ENCODE measurements around the gene UBAC2.

UBAC2 gene

DNA sequence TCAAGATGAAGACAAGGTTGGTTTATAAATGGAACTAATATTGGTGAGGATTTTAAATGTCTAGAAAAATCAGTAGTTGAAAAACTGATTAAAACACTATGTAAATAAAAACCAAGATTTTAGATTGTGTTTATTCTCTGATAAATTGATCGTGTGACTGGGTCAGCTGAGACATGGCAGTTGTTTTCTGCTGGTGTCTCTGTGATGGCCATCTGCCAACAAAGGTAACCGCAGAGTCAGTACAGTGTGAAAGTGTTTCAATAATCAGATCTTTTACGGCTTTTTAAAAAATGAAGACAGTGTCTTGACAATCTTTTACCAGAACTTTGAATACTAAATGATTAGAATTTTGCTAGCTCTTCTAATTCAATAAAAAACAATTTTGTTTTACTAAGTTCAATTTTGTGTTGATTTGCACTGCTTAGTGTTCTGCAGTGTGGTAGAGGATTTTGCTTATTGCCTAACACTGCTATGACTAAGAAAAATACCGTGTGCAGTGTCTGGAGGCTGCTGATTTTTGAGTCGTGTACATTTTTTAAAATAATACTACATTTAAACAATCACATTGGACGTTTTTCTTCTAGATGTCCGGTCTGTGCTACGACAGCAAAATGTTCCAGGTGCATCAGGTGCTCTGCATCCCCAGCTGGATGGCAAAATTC, 139.2 kb downstream of the UBAC2 start:
- no peaks in the 10 kb centered on the region for H3K9me3 ChIP-seq
- H3K36me3 ChIP-seq = peaks cover 12% of the 10 kb centered on the region
- no peak for DNase-seq
- no peak overlapping the region for H3K4me3 ChIP-seq (ENCODE audit: low read depth, low read length)
- no peaks in the 10 kb centered on the region for H3K4me1 ChIP-seq
- no peaks in the 10 kb centered on the region for H3K27me3 ChIP-seq
- TF ChIP-seq, protein P1, sequence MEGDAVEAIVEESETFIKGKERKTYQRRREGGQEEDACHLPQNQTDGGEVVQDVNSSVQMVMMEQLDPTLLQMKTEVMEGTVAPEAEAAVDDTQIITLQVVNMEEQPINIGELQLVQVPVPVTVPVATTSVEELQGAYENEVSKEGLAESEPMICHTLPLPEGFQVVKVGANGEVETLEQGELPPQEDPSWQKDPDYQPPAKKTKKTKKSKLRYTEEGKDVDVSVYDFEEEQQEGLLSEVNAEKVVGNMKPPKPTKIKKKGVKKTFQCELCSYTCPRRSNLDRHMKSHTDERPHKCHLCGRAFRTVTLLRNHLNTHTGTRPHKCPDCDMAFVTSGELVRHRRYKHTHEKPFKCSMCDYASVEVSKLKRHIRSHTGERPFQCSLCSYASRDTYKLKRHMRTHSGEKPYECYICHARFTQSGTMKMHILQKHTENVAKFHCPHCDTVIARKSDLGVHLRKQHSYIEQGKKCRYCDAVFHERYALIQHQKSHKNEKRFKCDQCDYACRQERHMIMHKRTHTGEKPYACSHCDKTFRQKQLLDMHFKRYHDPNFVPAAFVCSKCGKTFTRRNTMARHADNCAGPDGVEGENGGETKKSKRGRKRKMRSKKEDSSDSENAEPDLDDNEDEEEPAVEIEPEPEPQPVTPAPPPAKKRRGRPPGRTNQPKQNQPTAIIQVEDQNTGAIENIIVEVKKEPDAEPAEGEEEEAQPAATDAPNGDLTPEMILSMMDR (IDR thresholded peaks at IDR 0.05; ENCODE audit: low read depth, low read length) = no peak

DNA sequence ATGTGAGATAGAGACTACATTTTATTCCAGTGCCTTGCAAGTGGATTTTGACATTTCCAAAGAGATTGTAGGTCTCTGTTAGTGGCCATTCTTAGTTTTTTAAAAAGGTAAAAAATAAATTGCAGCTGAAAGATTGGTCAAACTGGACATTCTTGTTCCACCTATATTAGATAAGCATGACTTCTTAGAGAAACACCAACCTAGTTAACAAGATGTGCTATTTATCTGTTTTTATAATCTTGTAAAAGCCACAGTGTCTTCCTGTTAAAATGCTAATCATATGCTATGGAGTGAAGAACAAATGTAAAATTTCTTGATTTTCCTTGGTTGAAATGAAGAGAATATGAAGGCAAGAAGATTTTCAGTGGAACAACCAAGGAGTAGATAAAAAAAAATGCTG, 140.0 kb downstream of the UBAC2 start:
- Histone ChIP-seq H3K9me3 (no peaks in the 10 kb centered on the region), H3K4me1 (no peaks in the 10 kb centered on the region), H3K4me3 (ENCODE audit: low read depth, low read length) (no peak overlapping the region), H3K36me3 (peaks cover 12% of the 10 kb centered on the region), H3K27me3 (no peaks in the 10 kb centered on the region)
- TF ChIP-seq, protein P1 (IDR thresholded peaks at IDR 0.05; ENCODE audit: low read depth, low read length) = no peak
- no peak for DNase-seq

DNA sequence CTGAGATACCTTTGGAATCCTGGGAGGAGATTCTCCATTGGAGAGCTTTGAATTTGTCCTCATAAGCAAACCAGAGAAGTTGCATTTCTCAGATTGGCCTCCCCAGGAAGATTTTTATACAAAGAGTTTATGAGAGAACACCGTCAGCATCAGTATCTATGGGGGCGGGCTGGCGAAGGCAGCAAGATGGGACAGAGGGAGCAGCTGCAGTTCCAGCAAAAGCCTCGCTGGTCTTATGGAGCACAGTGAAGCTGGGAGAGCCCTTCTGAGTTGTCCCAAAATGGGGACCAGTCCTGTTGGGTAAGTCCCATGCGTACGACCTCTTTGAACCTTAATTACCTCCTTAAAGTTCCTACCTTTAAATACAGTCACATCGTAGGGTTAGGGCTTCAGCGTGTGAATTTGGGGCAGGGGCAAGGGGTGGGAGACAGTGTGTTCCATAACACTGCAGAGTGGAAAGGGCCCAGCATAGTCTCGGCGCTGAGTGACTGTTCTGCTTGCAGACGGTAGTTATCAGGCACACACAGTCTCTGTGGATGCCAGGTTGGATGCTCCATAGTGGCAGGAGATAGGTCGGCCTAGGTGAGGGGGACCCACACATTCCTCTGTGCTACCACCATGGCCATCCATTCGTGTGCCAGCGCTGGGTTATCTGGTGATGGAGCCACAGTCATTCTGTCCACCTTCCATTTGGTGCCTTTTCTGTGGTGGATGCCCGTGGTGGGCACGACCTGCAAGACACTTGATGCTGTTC, 141.5 kb downstream of the UBAC2 start:
- Histone ChIP-seq H3K36me3 (peaks cover 15% of the 10 kb centered on the region), H3K27me3 (no peaks in the 10 kb centered on the region), H3K4me1 (no peaks in the 10 kb centered on the region), H3K4me3 (ENCODE audit: low read depth, low read length) (no peak overlapping the region), H3K9me3 (no peaks in the 10 kb centered on the region)
- TF ChIP-seq, protein P1 (IDR thresholded peaks at IDR 0.05; ENCODE audit: low read depth, low read length) = no peak
- DNase-seq = no peak

DNA sequence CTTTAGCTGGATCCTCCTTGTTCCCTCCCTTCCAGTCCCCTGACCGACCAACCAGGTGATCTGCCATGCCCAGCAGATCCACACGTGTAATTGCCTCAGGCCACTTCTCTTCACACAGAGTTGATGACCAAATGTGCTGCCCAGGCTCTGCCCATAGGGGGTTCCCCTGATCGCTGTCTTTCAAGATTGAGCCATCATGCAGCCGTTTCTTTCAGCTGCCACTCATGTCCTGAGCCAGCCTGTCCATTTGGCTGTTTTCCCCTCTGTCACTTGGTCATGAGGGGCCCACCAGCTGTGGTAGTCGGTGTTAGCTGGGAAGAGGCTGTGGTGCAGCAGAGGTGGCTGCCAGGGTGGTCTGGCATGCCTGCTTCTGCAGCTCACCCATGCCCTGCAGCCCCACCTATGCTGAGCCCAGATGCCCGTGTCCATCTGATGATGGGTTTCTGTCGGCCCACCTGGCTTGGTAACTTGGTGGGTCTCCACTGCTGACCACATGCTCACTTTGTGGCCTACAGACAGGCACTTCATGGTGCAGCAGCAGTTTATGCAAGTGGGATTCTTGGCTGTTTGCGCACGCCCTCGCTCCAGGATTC, 142.2 kb downstream of the UBAC2 start:
- TF ChIP-seq, protein P1 (IDR thresholded peaks at IDR 0.05; ENCODE audit: low read depth, low read length) = no peak
- H3K9me3 ChIP-seq = no peaks in the 10 kb centered on the region
- no peak for DNase-seq
- H3K4me1 ChIP-seq = no peaks in the 10 kb centered on the region
- H3K4me3 ChIP-seq (ENCODE audit: low read depth, low read length) = no peak overlapping the region
- peaks cover 17% of the 10 kb centered on the region for H3K36me3 ChIP-seq
- no peaks in the 10 kb centered on the region for H3K27me3 ChIP-seq

DNA sequence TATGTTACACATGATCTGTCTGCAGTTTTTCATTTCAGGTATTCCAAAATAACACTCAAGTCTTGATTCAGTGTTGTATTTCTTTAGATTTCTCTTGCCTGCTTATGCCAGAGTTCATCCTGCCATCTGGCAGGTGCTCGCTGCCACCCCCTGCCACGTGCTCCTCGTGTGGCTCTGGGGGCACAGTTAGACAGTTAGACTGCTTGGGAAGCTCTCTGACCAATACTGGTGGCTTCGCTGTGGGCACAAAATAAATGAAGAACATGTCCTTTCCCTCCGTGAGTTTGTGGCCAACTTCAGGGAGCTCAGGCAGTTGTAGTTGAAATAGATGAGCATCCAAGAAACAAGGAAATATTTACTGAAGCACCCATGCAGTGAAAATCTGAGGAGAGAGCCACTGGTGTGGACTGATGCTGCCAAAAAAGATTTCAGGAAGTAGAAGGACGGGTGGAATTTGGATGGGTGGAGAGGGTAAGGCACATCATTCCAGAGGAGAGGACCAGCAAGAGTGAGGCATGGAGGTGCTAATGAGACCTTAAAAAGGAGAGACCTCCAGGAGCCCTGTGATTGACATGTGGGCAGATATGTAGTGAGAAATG, 144.1 kb downstream of the UBAC2 start:
- H3K27me3 ChIP-seq = no peaks in the 10 kb centered on the region
- no peak for DNase-seq
- no peaks in the 10 kb centered on the region for H3K4me1 ChIP-seq
- H3K4me3 ChIP-seq (ENCODE audit: low read depth, low read length) = no peak overlapping the region
- peaks cover 18% of the 10 kb centered on the region for H3K36me3 ChIP-seq
- TF ChIP-seq, protein P1 (IDR thresholded peaks at IDR 0.05; ENCODE audit: low read depth, low read length) = no peak
- H3K9me3 ChIP-seq = no peaks in the 10 kb centered on the region
